ENCODE data around the gene APRT. TPM values are rescaled to one million over a fixed set of nuclear protein-coding genes. Genes with fewer than 3 reads are reported as not detected.

The APRT gene
- polyA plus RNA-seq, 1 experiment = 66.8 TPM

- no peaks in the 10 kb centered on the region; the same call in 1 of the 2 replicates for H3K9me3 ChIP-seq (ENCODE audit: control insufficient read depth, insufficient read depth, low read length)
- no peak overlapping the region for H3K27ac ChIP-seq (ENCODE audit: low read depth, low read length)
- ChIA-PET POLR2A (no interaction called here), CTCF (interaction anchor here (0.6 kb wide), 1 partner anchor 61 kb away, joined by 4 read pairs; no protein-coding TSS in a partner anchor)
- DNase-seq (ENCODE audit: low read depth, low spot score) = no peak
- H3K27me3 ChIP-seq (ENCODE audit: control insufficient read depth, insufficient read depth, low read length) = no peaks in the 10 kb centered on the region
- no peak for TF ChIP-seq CTCF (IDR thresholded peaks at IDR 0.05; ENCODE audit: low read depth, low read length)
- no peak overlapping the region for H3K4me3 ChIP-seq (ENCODE audit: low read depth, low read length)
Observed at GRCh38 chr16:88798073-88798472, 13.7 kb downstream of the APRT start.

DNA sequence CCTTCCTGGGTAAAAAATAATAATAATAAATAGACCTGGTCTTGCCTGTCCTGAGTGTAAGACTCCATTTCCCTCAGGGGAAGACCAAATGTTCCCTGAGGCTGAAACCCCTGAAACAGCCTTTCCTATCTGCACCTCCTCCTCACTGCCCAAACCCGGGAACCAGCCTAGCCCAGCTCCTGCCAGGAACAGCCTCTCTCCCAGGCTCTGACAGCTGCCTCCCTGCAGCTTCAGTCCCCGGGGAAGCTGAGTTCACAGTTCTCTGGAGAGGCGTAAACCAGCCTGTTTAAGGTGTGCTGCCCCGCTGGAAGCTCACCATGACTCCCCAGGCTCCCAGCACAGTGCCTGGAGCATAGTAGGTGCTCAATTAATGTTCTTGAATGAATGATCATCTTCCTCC lies 15.4 kb downstream of the APRT start:
- no peaks in the 10 kb centered on the region for H3K27me3 ChIP-seq (ENCODE audit: control insufficient read depth, insufficient read depth, low read length)
- ChIA-PET CTCF (interaction anchor here (1.0 kb wide), 1 partner anchor 53 kb away, joined by 3 read pairs; no protein-coding TSS in a partner anchor), POLR2A (interaction anchor here (0.7 kb wide), 1 partner anchor 23 kb away, joined by 3 read pairs; no protein-coding TSS in a partner anchor)
- H3K9me3 ChIP-seq (ENCODE audit: control insufficient read depth, insufficient read depth, low read length) = no peaks in the 10 kb centered on the region; the same call in 1 of the 2 replicates
- no peak overlapping the region for H3K4me3 ChIP-seq (ENCODE audit: low read depth, low read length)
- no peak overlapping the region for H3K27ac ChIP-seq (ENCODE audit: low read depth, low read length)
- no peak for DNase-seq (ENCODE audit: low read depth, low spot score)
- no peak for TF ChIP-seq CTCF (IDR thresholded peaks at IDR 0.05; ENCODE audit: low read depth, low read length)

GRCh38 chr16:88793251-88793954 lies 18.3 kb downstream of the APRT start:
- POLR2A ChIA-PET = no interaction called here
- no peak overlapping the region for H3K4me3 ChIP-seq (ENCODE audit: low read depth, low read length)
- CTCF ChIA-PET = interaction anchor here (1.0 to 1.5 kb wide), 2 partner anchors 56 to 374 kb away, joined by 3 to 4 read pairs; no protein-coding TSS in a partner anchor
- H3K27ac ChIP-seq (ENCODE audit: low read depth, low read length) = no peak overlapping the region
- H3K27me3 ChIP-seq (ENCODE audit: control insufficient read depth, insufficient read depth, low read length) = no peaks in the 10 kb centered on the region
- H3K9me3 ChIP-seq (ENCODE audit: control insufficient read depth, insufficient read depth, low read length) = no peaks in the 10 kb centered on the region; the same call in 1 of the 2 replicates
- no peak for DNase-seq (ENCODE audit: low read depth, low spot score)
- no peak for TF ChIP-seq CTCF (IDR thresholded peaks at IDR 0.05; ENCODE audit: low read depth, low read length)

GRCh38 chr16:88792668-88793250 lies 19.0 kb downstream of the APRT start:
- Histone ChIP-seq H3K9me3 (ENCODE audit: control insufficient read depth, insufficient read depth, low read length) (no peaks in the 10 kb centered on the region; the same call in 1 of the 2 replicates), H3K4me3 (ENCODE audit: low read depth, low read length) (no peak overlapping the region), H3K27ac (ENCODE audit: low read depth, low read length) (no peak overlapping the region), H3K27me3 (ENCODE audit: control insufficient read depth, insufficient read depth, low read length) (no peaks in the 10 kb centered on the region)
- TF ChIP-seq CTCF (IDR thresholded peaks at IDR 0.05; ENCODE audit: low read depth, low read length) = no peak
- DNase-seq (ENCODE audit: low read depth, low spot score) = no peak
- CTCF ChIA-PET = interaction anchor here (1.0 to 1.5 kb wide), 3 partner anchors 55 to 374 kb away, joined by 3 to 4 read pairs (median 4); no protein-coding TSS in a partner anchor
- POLR2A ChIA-PET = interaction anchor here (0.5 to 0.7 kb wide), 2 partner anchors 152 to 163 kb away, joined by 3 to 14 read pairs; no protein-coding TSS in a partner anchor

Measured in AG04450 (cell line).